GM12874 (cell line): ENCODE measurements around the gene BCL2L12.
A peak's percentile ranks its signal among the peaks of the same experiment; 100 is the strongest.

Experiments used
- CTCF ChIP-seq: IDR thresholded peaks from 2 replicates; pipeline ENCODE4 v1.5.1; 2011; ENCODE audit warnings: low read depth, mild to moderate bottlenecking, control low read depth, low read length, moderate library complexity; ENCODE audit not compliant: insufficient read depth

The BCL2L12 gene

GRCh38 chr19:49676784-49677230, 11.1 kb downstream of the BCL2L12 start:
- TF ChIP-seq CTCF = no peak

GRCh38 chr19:49677231-49677900, 11.6 kb downstream of the BCL2L12 start, which contains the start of gene PRMT1:
Gene PRMT1 (plus strand): TSS chr19:49677271. CDS start chr19:49677281, 10 bp downstream.
- no peak for TF ChIP-seq CTCF

DNA sequence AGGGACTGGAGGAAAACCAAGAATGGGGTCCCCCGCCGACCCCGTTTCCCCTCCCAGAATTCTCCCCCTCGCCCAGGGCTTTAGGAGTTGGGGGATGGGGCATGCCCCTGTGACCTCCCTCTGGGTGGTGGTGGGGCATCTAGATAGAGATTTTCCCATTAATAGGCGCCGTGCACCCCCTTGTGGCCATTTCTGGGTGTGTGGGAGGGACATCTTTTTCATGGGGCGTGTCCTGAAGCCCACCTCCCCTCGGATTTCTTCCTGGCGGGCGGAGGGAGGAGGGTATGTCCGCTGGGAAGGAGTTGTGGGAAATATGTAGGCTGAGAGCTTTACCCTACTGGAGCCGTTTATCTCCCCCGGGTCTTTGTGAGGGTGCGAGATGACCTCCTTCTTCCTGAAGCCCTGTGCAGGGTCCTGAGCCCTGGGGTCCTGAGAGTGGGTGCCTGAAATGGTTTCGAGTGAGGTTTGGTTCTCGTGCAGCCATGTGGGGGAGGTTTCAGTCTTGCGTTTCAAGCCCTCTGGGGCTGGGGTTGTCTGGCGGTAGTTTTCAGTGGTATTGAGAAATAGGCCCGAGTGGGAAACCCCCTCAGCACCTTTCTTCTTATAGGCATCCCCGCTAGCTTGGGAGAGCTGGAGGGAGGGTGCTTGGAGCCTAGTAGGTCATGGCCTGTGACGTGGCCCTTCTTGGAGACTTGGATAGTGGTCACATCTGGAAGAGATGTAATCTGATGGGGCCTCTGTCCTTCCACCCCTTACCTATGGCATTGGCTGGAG, 12.4 kb downstream of the BCL2L12 start:
- TF ChIP-seq CTCF = peak; percentile 61

DNA sequence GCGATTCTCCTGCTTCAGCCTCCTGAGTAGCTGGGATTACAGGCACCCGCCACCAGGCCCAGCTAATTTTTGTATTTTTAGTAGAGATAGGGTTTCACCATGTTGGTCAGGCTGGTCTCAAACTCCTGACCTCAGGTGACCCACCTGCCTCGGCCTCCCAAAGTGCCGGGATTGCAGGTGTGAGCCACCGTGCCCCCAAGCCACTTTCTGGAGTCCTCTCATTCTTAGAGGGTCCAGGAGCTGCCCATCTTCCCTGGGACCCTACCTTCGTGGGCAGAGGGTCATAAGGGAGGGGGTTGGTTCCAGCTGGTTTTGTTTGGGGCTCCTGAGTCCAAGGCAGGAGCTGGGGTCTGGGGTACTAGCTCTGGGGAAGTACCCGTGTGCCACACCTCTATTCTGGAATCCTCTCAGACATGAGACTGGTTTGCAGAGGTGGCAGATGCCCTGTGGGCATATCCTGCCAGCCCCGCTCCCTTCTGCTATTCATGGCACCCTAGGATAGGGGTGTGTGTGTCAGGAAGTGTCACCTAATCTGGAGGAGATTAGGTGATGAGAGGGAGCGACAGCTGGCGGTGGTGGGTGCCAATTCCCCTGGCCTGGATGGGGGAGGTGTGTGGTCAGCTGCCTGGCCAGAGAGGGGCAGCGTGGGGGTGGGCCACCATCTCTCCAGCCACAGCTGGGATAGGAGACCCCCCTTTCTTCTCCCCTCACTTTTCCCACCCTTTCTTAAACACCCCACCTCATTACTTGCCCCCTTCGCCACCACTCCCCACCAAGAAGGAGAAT, 13.4 kb downstream of the BCL2L12 start:
- no peak for TF ChIP-seq CTCF

DNA sequence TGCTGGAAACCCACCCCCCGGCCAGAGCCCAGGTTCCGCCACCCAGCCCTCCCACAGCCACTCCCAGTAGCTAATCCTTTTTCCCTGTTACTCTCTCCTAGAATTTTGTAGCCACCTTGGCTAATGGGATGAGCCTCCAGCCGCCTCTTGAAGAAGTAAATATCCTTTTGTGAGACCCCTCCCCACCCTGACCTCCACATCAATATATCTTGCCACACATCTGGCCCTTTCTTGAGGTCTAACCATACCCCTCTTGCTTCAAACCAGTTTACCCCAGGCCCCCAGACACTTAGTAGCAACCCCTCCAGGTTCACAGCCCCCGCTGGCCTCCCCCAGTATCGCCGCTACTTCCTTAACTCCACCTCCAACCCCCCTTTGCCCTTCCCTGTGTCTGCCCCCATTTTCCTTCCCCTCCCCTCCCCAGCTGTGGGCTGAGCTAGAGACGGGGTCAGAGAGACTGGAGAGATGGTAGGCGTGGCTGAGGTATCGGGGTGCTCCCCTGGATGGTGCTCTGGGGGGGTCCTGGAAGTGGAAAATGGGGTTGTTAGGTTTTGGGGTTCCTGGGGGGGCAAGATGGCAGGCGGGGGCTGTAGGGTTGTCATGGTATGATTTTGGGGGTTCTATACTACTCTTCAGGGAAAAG, 14.2 kb downstream of the BCL2L12 start:
- 0 out of 2 replicates have a peak, but pooled peaks have one; percentile 5 for TF ChIP-seq CTCF

DNA sequence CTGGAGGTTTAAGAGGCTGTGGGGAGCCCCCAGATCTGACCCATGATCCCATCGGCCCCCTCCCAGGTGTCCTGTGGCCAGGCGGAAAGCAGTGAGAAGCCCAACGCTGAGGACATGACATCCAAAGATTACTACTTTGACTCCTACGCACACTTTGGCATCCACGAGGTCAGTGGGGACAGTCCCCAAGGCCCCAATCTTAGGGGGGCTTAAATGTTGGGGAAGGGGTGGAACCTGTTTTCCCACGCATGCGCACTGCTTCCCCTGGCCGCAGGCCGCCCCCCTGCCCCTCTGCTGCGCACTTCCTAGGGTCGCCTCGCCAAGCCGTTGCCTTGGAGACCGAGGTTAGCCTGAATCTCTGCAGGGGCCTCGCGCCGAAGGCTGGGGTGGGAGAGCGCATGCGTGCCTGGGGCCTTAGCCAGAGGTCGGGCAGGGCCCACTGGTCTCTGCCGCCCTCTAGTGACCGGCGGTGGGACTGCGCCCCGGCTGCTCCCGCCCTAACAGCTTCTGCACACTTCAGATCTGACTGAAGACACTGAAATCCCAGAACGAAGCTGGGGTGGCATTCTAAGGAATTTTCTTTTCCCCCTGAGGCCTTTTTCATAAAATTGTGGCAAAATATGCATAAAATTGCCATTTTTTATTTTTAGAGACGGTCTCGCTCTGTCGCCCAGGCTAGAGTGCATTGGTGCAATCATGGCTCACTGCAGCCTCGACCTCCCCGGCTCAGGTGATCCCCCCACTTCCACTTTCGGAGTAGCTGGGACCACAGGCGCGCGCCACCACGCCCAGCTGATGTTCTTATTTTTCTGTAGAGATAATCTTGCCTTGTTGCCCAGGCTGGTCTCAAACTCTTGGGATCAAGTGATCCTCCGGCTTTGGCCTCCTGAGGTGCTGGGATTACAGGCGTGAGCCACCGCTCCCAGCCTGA, 15.0 kb downstream of the BCL2L12 start:
- peak; percentile 100 for TF ChIP-seq CTCF
